ENCODE data around the gene WHAMM. TPM values are rescaled to one million over a fixed set of nuclear protein-coding genes. Genes with fewer than 3 reads are reported as not detected.

WHAMM gene
- total RNA-seq, 2 donors from 2014 or later, result 3.7 to 4.4 TPM

DNA sequence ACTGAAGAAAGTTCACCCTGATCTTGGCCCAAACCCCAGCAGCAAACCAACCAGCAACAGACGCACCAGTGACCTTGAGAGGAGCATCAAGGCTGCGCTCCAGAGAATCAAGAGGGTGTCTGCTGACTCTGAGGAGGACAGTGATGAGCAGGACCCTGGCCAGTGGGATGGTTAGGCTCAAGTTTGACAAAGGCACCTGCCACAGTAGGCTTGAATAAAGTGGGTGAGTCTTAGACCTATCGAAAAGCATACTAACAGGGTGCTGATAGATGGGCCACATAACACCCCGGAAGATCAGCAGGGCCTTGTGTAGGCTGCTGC, 23.9 kb downstream of the WHAMM start:
- Histone ChIP-seq H3K4me3 (ENCODE audit: low read length) (no peak overlapping the region), H3K9ac (ENCODE audit: extremely low read depth, low read length, poor library complexity, severe bottlenecking) (no peak overlapping the region), H3K27me3 (ENCODE audit: control insufficient read depth, insufficient read depth, low read length, poor library complexity, severe bottlenecking) (no peaks in the 10 kb centered on the region), H3K4me1 (ENCODE audit: control insufficient read depth, insufficient read depth, low read length) (no peaks in the 10 kb centered on the region), H3K36me3 (ENCODE audit: control insufficient read depth, insufficient read depth, low read length) (peaks cover 77% of the 10 kb centered on the region), H3K9me3 (ENCODE audit: control insufficient read depth, low read length) (no peaks in the 10 kb centered on the region), H3K27ac (ENCODE audit: low read depth, low read length) (no peak overlapping the region)
- Mint-ChIP-seq H3K27ac (no peak overlapping the region), H3K27me3 (ENCODE audit: insufficient read depth) (no peaks in the 10 kb centered on the region), H3K36me3 (ENCODE audit: low read depth) (peaks cover 81% of the 10 kb centered on the region), H3K4me1 (no peaks in the 10 kb centered on the region), H3K4me3 (no peak overlapping the region), H3K9me3 (no peaks in the 10 kb centered on the region)
- DNase-seq, result no peak
- 97 to 100% methylated on average over 2 to 4 of the region's 4 CpGs for WGBS, 2 experiments (ENCODE audit: insufficient coverage in 1 of 2, insufficient read length in 1 of 2)
- TF ChIP-seq, protein P1, sequence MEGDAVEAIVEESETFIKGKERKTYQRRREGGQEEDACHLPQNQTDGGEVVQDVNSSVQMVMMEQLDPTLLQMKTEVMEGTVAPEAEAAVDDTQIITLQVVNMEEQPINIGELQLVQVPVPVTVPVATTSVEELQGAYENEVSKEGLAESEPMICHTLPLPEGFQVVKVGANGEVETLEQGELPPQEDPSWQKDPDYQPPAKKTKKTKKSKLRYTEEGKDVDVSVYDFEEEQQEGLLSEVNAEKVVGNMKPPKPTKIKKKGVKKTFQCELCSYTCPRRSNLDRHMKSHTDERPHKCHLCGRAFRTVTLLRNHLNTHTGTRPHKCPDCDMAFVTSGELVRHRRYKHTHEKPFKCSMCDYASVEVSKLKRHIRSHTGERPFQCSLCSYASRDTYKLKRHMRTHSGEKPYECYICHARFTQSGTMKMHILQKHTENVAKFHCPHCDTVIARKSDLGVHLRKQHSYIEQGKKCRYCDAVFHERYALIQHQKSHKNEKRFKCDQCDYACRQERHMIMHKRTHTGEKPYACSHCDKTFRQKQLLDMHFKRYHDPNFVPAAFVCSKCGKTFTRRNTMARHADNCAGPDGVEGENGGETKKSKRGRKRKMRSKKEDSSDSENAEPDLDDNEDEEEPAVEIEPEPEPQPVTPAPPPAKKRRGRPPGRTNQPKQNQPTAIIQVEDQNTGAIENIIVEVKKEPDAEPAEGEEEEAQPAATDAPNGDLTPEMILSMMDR (conservative IDR thresholded peaks at IDR 0.05), result no peak

DNA sequence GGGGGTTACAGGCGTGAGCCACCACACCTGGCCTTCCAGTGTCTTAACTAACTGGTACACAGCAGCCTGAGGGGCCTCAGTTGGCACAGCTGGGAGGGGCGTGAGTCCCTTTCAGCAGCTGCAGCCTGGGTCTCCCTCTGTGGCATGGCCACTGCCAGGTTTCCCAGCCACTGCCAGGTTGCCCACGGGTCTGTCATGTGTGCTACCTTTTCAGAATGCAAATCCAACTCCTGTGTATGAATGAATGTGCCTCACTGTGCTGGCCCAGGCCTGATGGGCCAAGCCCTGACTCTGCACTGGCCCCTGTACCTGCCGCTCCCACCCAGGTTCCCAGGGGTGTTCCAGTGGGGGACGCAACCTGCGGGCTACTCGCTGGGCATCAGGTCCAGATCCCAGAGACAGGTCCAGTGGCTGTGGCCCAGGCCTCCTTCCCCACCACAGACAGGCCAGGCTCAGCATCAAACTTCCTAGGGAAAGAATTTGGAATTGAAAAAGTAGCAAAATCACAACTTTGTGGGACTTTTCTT, 26.0 kb downstream of the WHAMM start:
- Histone ChIP-seq H3K36me3 (ENCODE audit: control insufficient read depth, insufficient read depth, low read length) (peaks cover 61% of the 10 kb centered on the region), H3K4me1 (ENCODE audit: control insufficient read depth, insufficient read depth, low read length) (peaks cover 4% of the 10 kb centered on the region), H3K27ac (ENCODE audit: low read depth, low read length) (no peak overlapping the region), H3K4me3 (ENCODE audit: low read length) (no peak overlapping the region), H3K27me3 (ENCODE audit: control insufficient read depth, insufficient read depth, low read length, poor library complexity, severe bottlenecking) (no peaks in the 10 kb centered on the region), H3K9me3 (ENCODE audit: control insufficient read depth, low read length) (no peaks in the 10 kb centered on the region), H3K9ac (ENCODE audit: extremely low read depth, low read length, poor library complexity, severe bottlenecking) (no peak overlapping the region)
- TF ChIP-seq, protein P1 (conservative IDR thresholded peaks at IDR 0.05), result no peak
- 90 to 96% methylated on average over 3 to 7 of the region's 7 CpGs for WGBS, 2 experiments (ENCODE audit: insufficient coverage in 1 of 2, insufficient read length in 1 of 2)
- Mint-ChIP-seq H3K9me3 (no peaks in the 10 kb centered on the region), H3K27ac (no peak overlapping the region), H3K4me3 (no peak overlapping the region), H3K4me1 (no peaks in the 10 kb centered on the region), H3K36me3 (ENCODE audit: low read depth) (peaks cover 71% of the 10 kb centered on the region), H3K27me3 (ENCODE audit: insufficient read depth) (no peaks in the 10 kb centered on the region)
- no peak for DNase-seq

DNA sequence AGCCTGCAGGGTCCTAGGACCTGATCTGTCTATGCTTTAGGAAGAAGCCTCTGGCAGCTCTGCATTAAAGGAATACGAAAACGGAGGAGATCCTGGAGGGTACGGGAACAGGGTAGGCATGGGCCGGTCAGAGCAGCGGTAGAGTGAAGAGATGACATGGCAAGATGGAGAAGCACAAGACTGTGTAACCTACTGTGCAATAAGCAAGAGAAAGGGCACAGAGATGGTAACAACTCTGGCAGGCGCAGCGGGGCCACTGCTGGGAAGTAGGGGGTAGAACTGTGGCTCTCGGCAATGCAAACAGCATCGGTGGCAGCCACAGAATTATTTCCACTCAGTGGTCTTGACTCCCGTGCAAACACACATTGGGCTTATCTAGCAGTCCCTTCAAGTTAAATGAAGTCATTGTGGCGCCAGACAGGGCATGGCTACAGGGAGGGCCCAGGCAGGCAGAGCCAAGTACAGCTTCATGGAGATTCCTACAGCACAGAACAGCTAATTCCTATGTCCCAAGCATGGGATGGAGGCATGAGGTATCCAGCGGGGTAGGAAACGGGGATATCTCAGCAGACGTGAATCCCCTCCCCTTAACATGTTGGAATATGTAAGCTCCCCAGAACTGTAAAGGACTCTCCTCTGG, 28.8 kb downstream of the WHAMM start:
- 95 to 96% methylated on average over 14 of the region's 14 CpGs for WGBS, 2 experiments (ENCODE audit: insufficient coverage in 1 of 2, insufficient read length in 1 of 2)
- Mint-ChIP-seq H3K27me3 (ENCODE audit: insufficient read depth) (no peaks in the 10 kb centered on the region), H3K9me3 (no peaks in the 10 kb centered on the region), H3K36me3 (ENCODE audit: low read depth) (peaks cover 52% of the 10 kb centered on the region), H3K4me3 (no peak overlapping the region), H3K4me1 (no peaks in the 10 kb centered on the region), H3K27ac (no peak overlapping the region)
- no peak overlapping the region for H3K27ac ChIP-seq (ENCODE audit: low read depth, low read length)
- no peak overlapping the region for H3K4me3 ChIP-seq (ENCODE audit: low read length)
- H3K9ac ChIP-seq (ENCODE audit: extremely low read depth, low read length, poor library complexity, severe bottlenecking), result no peak overlapping the region
- peaks cover 4% of the 10 kb centered on the region for H3K4me1 ChIP-seq (ENCODE audit: control insufficient read depth, insufficient read depth, low read length)
- TF ChIP-seq, protein P1 (conservative IDR thresholded peaks at IDR 0.05), result no peak
- no peak for DNase-seq
- H3K36me3 ChIP-seq (ENCODE audit: control insufficient read depth, insufficient read depth, low read length), result peaks cover 38% of the 10 kb centered on the region
- H3K9me3 ChIP-seq (ENCODE audit: control insufficient read depth, low read length), result no peaks in the 10 kb centered on the region
- no peaks in the 10 kb centered on the region for H3K27me3 ChIP-seq (ENCODE audit: control insufficient read depth, insufficient read depth, low read length, poor library complexity, severe bottlenecking)
